Measurements from ENCODE around the gene WDR75. TPM values are rescaled to one million over a fixed set of nuclear protein-coding genes. Genes with fewer than 3 reads are reported as not detected.
"Not testable (repeated sequence)": the region's sequence is repeated elsewhere in the genome, so short reads cannot be mapped to it uniquely, and the experiment has no call there.

Gene WDR75
- total RNA-seq, 4 donors from 2014 or later: 24.2 to 130 (median 41.1) TPM

- no peaks in the 10 kb centered on the region for H3K27me3 ChIP-seq
- 90% methylated on average over 2 of the region's 2 CpGs for WGBS
- TF ChIP-seq POLR2AphosphoS5 (IDR thresholded peaks at IDR 0.05): no peak
Observed at GRCh38 chr2:189426886-189427285, 14.4 kb upstream of the WDR75 start.

GRCh38 chr2:189427872-189428271, 13.4 kb upstream of the WDR75 start:
- WGBS: 100% methylated on average over 2 of the region's 2 CpGs
- no peak for DNase-seq (ENCODE audit: low spot score in 2 of 2)

More at GRCh38 chr2:189426886-189427285, 14.4 kb upstream of the WDR75 start:
- Histone ChIP-seq H3K36me3 (no peaks in the 10 kb centered on the region), H3K4me1 (no peaks in the 10 kb centered on the region), H3K4me3 (no peak overlapping the region), H3K9me3 (no peaks in the 10 kb centered on the region), H3K27ac (no peak overlapping the region)
- DNase-seq (ENCODE audit: low spot score in 2 of 2): no peak

GRCh38 chr2:189430448-189430847, 10.8 kb upstream of the WDR75 start:
- not testable (repeated sequence) for H3K27ac ChIP-seq; H3K4me1 ChIP-seq; H3K9me3 ChIP-seq; H3K36me3 ChIP-seq; H3K27me3 ChIP-seq; H3K4me3 ChIP-seq; DNase-seq (ENCODE audit: low spot score in 2 of 2)
- WGBS: 83% methylated on average over 2 of the region's 2 CpGs

More at GRCh38 chr2:189427872-189428271, 13.4 kb upstream of the WDR75 start:
- Histone ChIP-seq H3K36me3 (no peaks in the 10 kb centered on the region), H3K9me3 (no peaks in the 10 kb centered on the region), H3K27me3 (no peaks in the 10 kb centered on the region), H3K27ac (no peak overlapping the region), H3K4me1 (no peaks in the 10 kb centered on the region), H3K4me3 (no peak overlapping the region)
- TF ChIP-seq, protein P1, sequence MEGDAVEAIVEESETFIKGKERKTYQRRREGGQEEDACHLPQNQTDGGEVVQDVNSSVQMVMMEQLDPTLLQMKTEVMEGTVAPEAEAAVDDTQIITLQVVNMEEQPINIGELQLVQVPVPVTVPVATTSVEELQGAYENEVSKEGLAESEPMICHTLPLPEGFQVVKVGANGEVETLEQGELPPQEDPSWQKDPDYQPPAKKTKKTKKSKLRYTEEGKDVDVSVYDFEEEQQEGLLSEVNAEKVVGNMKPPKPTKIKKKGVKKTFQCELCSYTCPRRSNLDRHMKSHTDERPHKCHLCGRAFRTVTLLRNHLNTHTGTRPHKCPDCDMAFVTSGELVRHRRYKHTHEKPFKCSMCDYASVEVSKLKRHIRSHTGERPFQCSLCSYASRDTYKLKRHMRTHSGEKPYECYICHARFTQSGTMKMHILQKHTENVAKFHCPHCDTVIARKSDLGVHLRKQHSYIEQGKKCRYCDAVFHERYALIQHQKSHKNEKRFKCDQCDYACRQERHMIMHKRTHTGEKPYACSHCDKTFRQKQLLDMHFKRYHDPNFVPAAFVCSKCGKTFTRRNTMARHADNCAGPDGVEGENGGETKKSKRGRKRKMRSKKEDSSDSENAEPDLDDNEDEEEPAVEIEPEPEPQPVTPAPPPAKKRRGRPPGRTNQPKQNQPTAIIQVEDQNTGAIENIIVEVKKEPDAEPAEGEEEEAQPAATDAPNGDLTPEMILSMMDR (IDR thresholded peaks at IDR 0.05): no peak
- TF ChIP-seq POLR2A (IDR thresholded peaks at IDR 0.05) (no peak), EP300 (IDR thresholded peaks at IDR 0.05) (no peak), POLR2AphosphoS5 (IDR thresholded peaks at IDR 0.05) (no peak)

DNA sequence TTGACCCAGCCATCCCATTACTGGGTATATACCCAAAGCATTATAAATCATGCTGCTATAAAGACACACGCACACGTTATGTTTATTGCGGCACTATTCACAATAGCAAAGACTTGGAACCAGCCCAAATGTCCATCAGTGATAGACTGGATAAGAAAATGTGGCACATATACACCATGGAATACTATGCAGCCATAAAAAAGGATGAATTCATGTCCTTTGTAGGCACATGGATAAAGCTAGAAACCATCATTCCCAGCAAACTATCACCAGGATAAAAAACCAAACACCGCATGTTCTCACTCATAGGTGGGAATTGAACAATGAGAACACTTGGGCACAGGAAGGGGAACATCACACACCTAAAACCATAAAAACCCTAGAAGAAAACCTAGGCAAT, 5.5 kb upstream of the WDR75 start:
- not testable (repeated sequence) for DNase-seq (ENCODE audit: low spot score in 2 of 2); H3K27me3 ChIP-seq; H3K4me3 ChIP-seq; H3K36me3 ChIP-seq; H3K27ac ChIP-seq; H3K4me1 ChIP-seq; H3K9me3 ChIP-seq
- over 99% methylated on average over 4 of the region's 4 CpGs for WGBS

DNA sequence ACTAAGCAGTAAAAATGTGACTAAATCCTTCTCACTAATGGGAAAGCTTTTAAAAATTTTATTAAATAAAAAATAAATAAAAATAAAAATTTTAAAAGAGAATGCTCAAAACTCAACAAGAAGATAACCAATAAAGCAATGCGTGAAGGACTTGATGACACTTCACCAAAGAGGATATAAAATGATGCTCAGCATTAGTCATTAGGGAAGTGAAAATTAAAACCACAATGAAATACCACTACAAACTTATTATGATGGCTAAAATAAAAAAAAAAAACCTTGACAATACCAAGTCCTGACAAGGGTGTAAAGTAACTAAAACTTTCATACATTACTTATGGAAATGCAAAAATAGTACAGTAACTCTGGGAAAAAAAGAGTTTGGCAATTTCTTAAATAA, 3.3 kb upstream of the WDR75 start:
- no peak overlapping the region for H3K4me3 ChIP-seq
- no peak overlapping the region for H3K27ac ChIP-seq
- H3K27me3 ChIP-seq: no peaks in the 10 kb centered on the region
- WGBS: 61% methylated on average over 1 of the region's 1 CpG
- H3K9me3 ChIP-seq: no peaks in the 10 kb centered on the region
- DNase-seq (ENCODE audit: low spot score in 2 of 2): no peak
- peaks cover 22% of the 10 kb centered on the region for H3K4me1 ChIP-seq
- TF ChIP-seq POLR2AphosphoS5 (IDR thresholded peaks at IDR 0.05): no peak
- H3K36me3 ChIP-seq: no peaks in the 10 kb centered on the region

- Histone ChIP-seq H3K27me3 (no peaks in the 10 kb centered on the region), H3K27ac (no peak overlapping the region), H3K36me3 (no peaks in the 10 kb centered on the region), H3K9me3 (no peaks in the 10 kb centered on the region), H3K4me1 (peaks cover 29% of the 10 kb centered on the region), H3K4me3 (no peak overlapping the region)
- no peak for DNase-seq (ENCODE audit: low spot score in 2 of 2)
- no peak for TF ChIP-seq POLR2A (IDR thresholded peaks at IDR 0.05)
- no peak for TF ChIP-seq EP300 (IDR thresholded peaks at IDR 0.05)
- TF ChIP-seq, protein P1 (IDR thresholded peaks at IDR 0.05): peak in 1 of 2 donors; percentile 12
- 85% methylated on average over 1 of the region's 1 CpG for WGBS
Observed at GRCh38 chr2:189439342-189439741, 1.9 kb upstream of the WDR75 start.

GRCh38 chr2:189440644-189440946, 679 bp upstream of the WDR75 start:
- peak overlapping the region; percentile 68 for H3K4me3 ChIP-seq
- peak in 1 of 2 donors; percentile 66 for DNase-seq (ENCODE audit: low spot score in 2 of 2)
- H3K4me1 ChIP-seq: peaks cover 32% of the 10 kb centered on the region
- WGBS: under 1% methylated on average over 8 of the region's 8 CpGs
- H3K27ac ChIP-seq: peak overlapping the region; percentile 94
- TF ChIP-seq EP300 (IDR thresholded peaks at IDR 0.05) (peak; percentile 17), POLR2A (IDR thresholded peaks at IDR 0.05) (no peak), POLR2AphosphoS5 (IDR thresholded peaks at IDR 0.05) (no peak)
- TF ChIP-seq, protein P1 (IDR thresholded peaks at IDR 0.05): no peak
- H3K27me3 ChIP-seq: no peaks in the 10 kb centered on the region
- no peaks in the 10 kb centered on the region for H3K36me3 ChIP-seq
- no peaks in the 10 kb centered on the region for H3K9me3 ChIP-seq

All from suprapubic skin (tissue), 4 donors.